HEK293T (cell line): ENCODE data around the gene ATP1A3.

Experiments used
- CTCF ChIA-PET: fragments of 350-600 bp; formaldehyde crosslinking; extraction: SDS; loops from one replicate; lab custom pipeline; 2021; ENCODE audit warnings: antibody characterized with exemption, inconsistent platforms; lab: Yijun Ruan, JAX
- POLR2A ChIA-PET: fragments of 350-600 bp; formaldehyde crosslinking; extraction: SDS; loops from one replicate; lab custom pipeline; 2020; ENCODE audit warnings: antibody characterized with exemption, inconsistent platforms; lab: Yijun Ruan, JAX
- DNase-seq: peaks from one replicate; pipeline ENCODE4 v3.0.0; 2012; ENCODE audit warnings: mixed read lengths; ENCODE audit errors: extremely low spot score
- ARNT ChIP-seq: fragments of 450-650 bp; IDR thresholded peaks from 2 replicates; pipeline ENCODE4 v1.6.1; 2017; ENCODE audit warnings: mild to moderate bottlenecking
- BHLHE40 ChIP-seq: fragments of 450-650 bp; IDR thresholded peaks from 2 replicates; pipeline ENCODE4 v1.6.1; 2016; ENCODE audit warnings: mild to moderate bottlenecking, moderate library complexity, borderline replicate concordance
- CTBP1 ChIP-seq: fragments of 450-650 bp; IDR thresholded peaks from 2 replicates; pipeline ENCODE4 v1.6.1; 2016; ENCODE audit warnings: borderline replicate concordance
- ELF4 ChIP-seq: fragments of 450-650 bp; IDR thresholded peaks from 2 replicates; pipeline ENCODE4 v1.6.1; 2017; ENCODE audit warnings: antibody characterized with exemption
- FOXA1 ChIP-seq: fragments of 450-650 bp; IDR thresholded peaks from 2 replicates; pipeline ENCODE4 v1.6.1; 2016; ENCODE audit warnings: mild to moderate bottlenecking
- FOXK2 ChIP-seq: fragments of 450-650 bp; IDR thresholded peaks from 2 replicates; pipeline ENCODE4 v1.6.1; 2016; ENCODE audit warnings: mild to moderate bottlenecking
- FOXM1 ChIP-seq: fragments of 450-650 bp; IDR thresholded peaks from 2 replicates; pipeline ENCODE4 v1.6.1; 2017; ENCODE audit warnings: mild to moderate bottlenecking, borderline replicate concordance
- HDGF ChIP-seq: fragments of 450-650 bp; IDR thresholded peaks from 2 replicates; pipeline ENCODE4 v1.6.1; 2017; ENCODE audit warnings: antibody characterized with exemption, borderline replicate concordance
- L3MBTL2 ChIP-seq: fragments of 450-650 bp; conservative IDR thresholded peaks from 2 replicates; pipeline ENCODE4 v1.6.1; 2016; ENCODE audit warnings: mild to moderate bottlenecking
- LEF1 ChIP-seq: fragments of 450-650 bp; IDR thresholded peaks from 2 replicates; pipeline ENCODE4 v1.6.1; 2017; ENCODE audit warnings: mild to moderate bottlenecking, borderline replicate concordance
- NFRKB ChIP-seq: fragments of 450-650 bp; IDR thresholded peaks from 2 replicates; pipeline ENCODE4 v1.6.1; 2016; ENCODE audit warnings: mild to moderate bottlenecking, moderate library complexity
- SP1 ChIP-seq: fragments of 450-650 bp; IDR thresholded peaks from 2 replicates; pipeline ENCODE4 v1.6.1; 2017
- SUZ12 ChIP-seq: fragments of 450-650 bp; IDR thresholded peaks from 2 replicates; pipeline ENCODE4 v1.6.1; 2016; ENCODE audit warnings: mild to moderate bottlenecking
- TARDBP ChIP-seq: fragments of 450-650 bp; IDR thresholded peaks from 2 replicates; pipeline ENCODE4 v1.6.1; 2016
- ZNF384 ChIP-seq: fragments of 450-650 bp; IDR thresholded peaks from 2 replicates; pipeline ENCODE4 v1.6.1; 2016
- TF ChIP-seq, protein P1 (sequence below): fragments of 450-650 bp; IDR thresholded peaks from 2 replicates; pipeline ENCODE4 v1.6.1; 2016

Gene ATP1A3

DNA sequence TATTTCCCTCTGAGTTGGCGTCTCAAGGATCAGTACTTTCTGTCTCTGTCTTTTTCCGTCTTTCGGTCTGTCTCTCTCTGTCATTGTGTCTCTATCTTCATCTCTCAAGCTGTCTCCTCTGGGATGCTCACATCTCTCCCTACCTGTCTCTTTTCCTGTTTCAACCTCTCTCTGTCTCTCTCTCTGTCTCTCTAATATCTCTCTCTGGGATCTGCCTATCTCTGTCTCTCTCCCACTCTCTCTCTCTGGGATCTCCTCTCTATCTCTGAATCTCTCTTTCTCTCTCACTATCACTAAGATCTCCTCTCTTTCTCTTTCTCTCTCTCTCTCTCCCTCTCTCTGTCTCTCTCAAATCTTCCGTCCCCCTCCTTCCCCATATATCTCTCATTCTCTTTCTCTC lies 4.0 kb downstream of the ATP1A3 start:
- ChIA-PET POLR2A (no interaction called here), CTCF (no interaction called here)
- no peak for DNase-seq
- TF ChIP-seq CTBP1, result no peak
- TF ChIP-seq FOXA1, result no peak
- TF ChIP-seq L3MBTL2, result no peak
- TF ChIP-seq LEF1, result no peak

DNA sequence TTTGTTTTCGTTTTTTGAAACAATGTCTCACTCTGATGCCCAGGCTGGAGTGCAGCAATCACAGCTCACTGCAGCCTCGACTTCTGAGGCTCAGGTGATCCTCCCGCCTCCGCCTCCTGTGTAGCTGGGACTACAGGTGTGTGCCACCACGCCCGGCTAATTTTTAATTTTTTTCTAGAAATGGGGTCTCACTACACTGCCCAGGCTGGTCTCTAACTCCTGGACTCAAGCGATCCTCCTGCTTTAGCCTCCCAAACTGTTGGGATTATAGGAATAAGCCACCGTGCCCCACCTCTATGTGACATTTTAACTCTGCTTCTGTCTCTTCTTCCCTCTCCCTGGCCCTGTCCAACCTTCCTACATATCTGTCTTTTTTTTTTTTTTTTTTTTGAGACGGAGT lies 5.1 kb downstream of the ATP1A3 start:
- ChIA-PET CTCF (no interaction called here), POLR2A (no interaction called here)
- no peak for DNase-seq
- no peak for TF ChIP-seq HDGF
- no peak for TF ChIP-seq FOXA1
- TF ChIP-seq LEF1, result no peak
- no peak for TF ChIP-seq FOXK2
- TF ChIP-seq ELF4, result no peak
- TF ChIP-seq SP1, result no peak
- TF ChIP-seq TARDBP, result no peak
- no peak for TF ChIP-seq BHLHE40
- no peak for TF ChIP-seq ZNF384
- TF ChIP-seq SUZ12, result no peak
- no peak for TF ChIP-seq L3MBTL2
- TF ChIP-seq CTBP1, result no peak
- TF ChIP-seq ARNT, result no peak
- TF ChIP-seq, protein P1, sequence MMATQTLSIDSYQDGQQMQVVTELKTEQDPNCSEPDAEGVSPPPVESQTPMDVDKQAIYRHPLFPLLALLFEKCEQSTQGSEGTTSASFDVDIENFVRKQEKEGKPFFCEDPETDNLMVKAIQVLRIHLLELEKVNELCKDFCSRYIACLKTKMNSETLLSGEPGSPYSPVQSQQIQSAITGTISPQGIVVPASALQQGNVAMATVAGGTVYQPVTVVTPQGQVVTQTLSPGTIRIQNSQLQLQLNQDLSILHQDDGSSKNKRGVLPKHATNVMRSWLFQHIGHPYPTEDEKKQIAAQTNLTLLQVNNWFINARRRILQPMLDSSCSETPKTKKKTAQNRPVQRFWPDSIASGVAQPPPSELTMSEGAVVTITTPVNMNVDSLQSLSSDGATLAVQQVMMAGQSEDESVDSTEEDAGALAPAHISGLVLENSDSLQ, result no peak
- TF ChIP-seq NFRKB, result no peak
- no peak for TF ChIP-seq FOXM1

GRCh38 chr19:41987141-41987860 lies 6.7 kb downstream of the ATP1A3 start:
- TF ChIP-seq ZNF384 (no peak), FOXK2 (no peak), ELF4 (no peak), HDGF (no peak), FOXM1 (no peak), LEF1 (no peak), FOXA1 (no peak), SUZ12 (no peak), L3MBTL2 (no peak)
- ChIA-PET CTCF (no interaction called here), POLR2A (interaction anchor here (0.9 kb wide), 1 partner anchor 28 kb away, joined by 4 read pairs; the partner anchor contains the start of gene RABAC1)
- DNase-seq, result no peak

DNA sequence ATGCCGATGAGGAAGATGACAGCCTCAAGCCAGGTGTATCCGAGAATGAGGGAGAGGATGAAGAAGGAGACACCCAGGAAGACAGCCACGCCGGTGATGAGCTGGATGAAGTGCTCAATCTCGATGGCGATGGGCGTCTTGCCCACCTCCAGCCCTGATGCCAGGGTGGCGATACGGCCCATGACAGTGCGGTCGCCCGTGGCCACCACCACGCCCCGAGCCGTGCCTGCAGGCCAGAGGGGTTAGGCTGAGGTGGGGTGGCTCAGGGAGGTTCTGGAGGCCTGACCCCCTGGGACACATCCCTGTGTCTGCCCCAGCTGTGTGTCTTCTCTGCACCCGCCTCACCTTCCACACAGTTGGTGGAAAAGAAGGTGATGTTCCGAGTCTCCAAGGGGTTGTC lies 9.1 kb downstream of the ATP1A3 start:
- ChIA-PET CTCF (interaction anchor here (0.5 kb wide), 1 partner anchor 565 kb away, joined by 7 read pairs; no protein-coding TSS in a partner anchor), POLR2A (no interaction called here)
- no peak for DNase-seq
- TF ChIP-seq FOXK2 (no peak), FOXA1 (no peak), ARNT (no peak)

DNA sequence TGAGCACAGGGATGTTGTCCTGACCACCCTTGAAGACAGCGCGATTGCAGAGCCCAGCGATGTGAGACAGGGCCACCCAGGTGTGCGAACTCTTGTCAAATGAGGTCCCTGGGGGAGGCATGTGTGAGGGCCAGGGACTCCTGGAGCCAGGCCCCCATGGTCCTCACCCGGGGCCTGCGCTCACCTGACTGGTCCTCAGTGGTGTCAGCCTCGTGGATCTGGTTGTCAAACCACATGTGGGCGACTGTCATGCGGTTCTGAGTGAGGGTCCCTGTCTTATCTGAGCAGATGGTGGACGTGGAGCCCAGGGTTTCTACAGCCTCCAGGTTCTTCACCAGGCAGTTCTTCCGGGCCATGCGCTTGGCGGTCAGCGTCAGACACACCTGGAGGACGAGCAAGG lies 12.3 kb downstream of the ATP1A3 start:
- ChIA-PET POLR2A (no interaction called here), CTCF (no interaction called here)
- TF ChIP-seq FOXM1, result no peak
- no peak for TF ChIP-seq ARNT
- TF ChIP-seq CTBP1, result no peak
- no peak for TF ChIP-seq ZNF384
- no peak for TF ChIP-seq SP1
- TF ChIP-seq L3MBTL2, result no peak
- TF ChIP-seq HDGF, result no peak
- no peak for TF ChIP-seq BHLHE40
- TF ChIP-seq, protein P1, result no peak
- no peak for TF ChIP-seq SUZ12
- no peak for TF ChIP-seq ELF4
- TF ChIP-seq TARDBP, result no peak
- TF ChIP-seq NFRKB, result no peak
- TF ChIP-seq FOXA1, result no peak
- no peak for TF ChIP-seq LEF1
- no peak for DNase-seq

DNA sequence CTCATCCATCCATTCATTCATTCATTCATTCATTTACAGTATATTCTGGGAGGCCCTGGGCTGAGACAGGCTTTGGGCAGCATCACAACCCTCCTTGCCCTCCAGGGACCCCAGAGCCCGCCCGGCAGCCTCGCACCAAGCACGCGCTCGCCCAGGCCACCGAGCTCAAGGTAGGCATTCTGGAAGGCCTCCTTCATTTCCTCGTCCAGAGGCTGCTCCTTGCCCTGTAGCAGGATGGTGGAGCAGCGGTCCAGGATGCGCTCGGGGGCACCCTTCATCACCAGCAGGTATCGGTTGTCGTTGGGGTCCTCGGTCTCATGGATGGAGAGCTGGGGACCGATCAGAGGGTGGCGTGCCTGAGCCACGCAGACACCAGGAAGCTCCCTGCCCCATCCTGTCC lies 15.6 kb downstream of the ATP1A3 start:
- DNase-seq, result no peak
- ChIA-PET CTCF (no interaction called here), POLR2A (interaction anchor here (0.6 kb wide), 1 partner anchor 257 kb away, joined by 3 read pairs; no protein-coding TSS in a partner anchor)
- no peak for TF ChIP-seq ELF4
- no peak for TF ChIP-seq CTBP1
- no peak for TF ChIP-seq SUZ12
- no peak for TF ChIP-seq FOXK2

DNA sequence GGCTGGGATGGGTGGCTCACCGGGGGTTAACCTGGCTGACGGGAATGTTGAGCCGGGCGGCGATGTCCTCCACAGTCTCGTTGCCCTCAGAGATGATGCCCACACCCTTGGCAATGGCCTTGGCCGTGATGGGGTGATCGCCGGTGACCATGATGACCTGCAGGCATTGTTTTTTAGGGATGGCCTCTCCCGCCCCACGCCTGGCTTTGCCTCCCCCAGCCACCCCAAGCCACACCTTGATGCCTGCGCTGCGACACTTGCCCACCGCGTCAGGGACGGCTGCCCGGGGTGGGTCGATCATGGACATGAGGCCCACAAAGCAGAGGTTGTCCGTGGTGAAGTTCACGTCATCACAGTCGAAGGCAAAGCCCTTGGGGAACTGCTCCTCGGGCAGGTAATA lies 16.1 kb downstream of the ATP1A3 start:
- no peak for DNase-seq
- POLR2A ChIA-PET, result no interaction called here
- CTCF ChIA-PET, result no interaction called here
- TF ChIP-seq ARNT, result no peak
- no peak for TF ChIP-seq ELF4
- no peak for TF ChIP-seq LEF1
- no peak for TF ChIP-seq TARDBP
- no peak for TF ChIP-seq CTBP1
- TF ChIP-seq NFRKB, result no peak
- TF ChIP-seq, protein P1, result no peak
- no peak for TF ChIP-seq FOXK2
- TF ChIP-seq SP1, result no peak
- TF ChIP-seq FOXM1, result no peak
- no peak for TF ChIP-seq BHLHE40
- no peak for TF ChIP-seq ZNF384
